ENCODE measurements around the gene CDYL2. TPM values are rescaled to one million over a fixed set of nuclear protein-coding genes. Genes with fewer than 3 reads are reported as not detected.

CDYL2 gene
- total and polyA plus RNA-seq, 12 donors, result 0.59 to 5.3 (median 2.9) TPM

DNA sequence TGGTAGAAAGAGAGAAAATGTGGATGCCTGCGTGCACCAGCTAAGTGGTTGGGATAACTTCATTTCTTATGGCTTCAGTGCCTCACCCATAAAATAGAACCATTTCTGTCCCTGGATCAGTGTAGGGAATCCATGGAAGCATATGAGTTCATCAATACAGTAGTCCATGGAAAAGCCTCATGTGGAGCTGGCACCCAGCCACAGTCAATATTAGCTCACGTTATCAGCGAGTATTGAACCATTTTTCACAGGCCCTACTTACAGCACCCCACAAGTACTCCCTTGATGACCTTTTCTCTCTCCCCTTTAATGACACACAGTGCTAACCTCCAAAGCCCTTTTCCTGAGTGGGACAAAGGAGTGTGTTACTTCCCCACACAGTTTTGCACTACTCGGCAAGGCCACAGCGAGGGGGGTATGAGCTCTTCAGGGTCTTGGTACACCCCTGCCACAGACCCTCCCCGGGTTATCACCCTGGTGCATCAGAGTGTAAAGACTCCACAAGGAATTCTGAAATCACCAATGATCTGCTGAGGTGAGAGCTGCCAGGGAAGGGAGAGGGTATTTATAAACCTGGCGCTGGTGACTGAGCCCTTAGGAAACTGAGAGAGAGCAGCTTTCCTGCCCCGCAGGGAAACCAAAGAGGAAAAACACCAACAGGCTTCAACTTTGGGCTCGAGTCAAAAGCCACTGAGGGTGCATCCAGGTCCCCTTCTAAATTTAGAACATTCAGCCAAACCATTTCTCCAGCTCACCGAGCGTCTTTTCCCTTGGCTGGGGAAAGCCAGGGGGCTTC lies 226.7 kb downstream of the CDYL2 start:
- no peak overlapping the region for H3K27ac ChIP-seq
- H3K4me1 ChIP-seq, result peaks cover 0 to 5% (median 0%) of the 10 kb centered on the region in 9 donors
- intact Hi-C loops (cut with DNase I), result no loop called here
- H3K27me3 ChIP-seq, result peaks cover 0 to 9% (median 0%) of the 10 kb centered on the region in 7 donors
- no peaks in the 10 kb centered on the region for H3K9me3 ChIP-seq
- DNase-seq, result no peak
- H3K36me3 ChIP-seq, result no peaks in the 10 kb centered on the region
- TF ChIP-seq, protein P1, sequence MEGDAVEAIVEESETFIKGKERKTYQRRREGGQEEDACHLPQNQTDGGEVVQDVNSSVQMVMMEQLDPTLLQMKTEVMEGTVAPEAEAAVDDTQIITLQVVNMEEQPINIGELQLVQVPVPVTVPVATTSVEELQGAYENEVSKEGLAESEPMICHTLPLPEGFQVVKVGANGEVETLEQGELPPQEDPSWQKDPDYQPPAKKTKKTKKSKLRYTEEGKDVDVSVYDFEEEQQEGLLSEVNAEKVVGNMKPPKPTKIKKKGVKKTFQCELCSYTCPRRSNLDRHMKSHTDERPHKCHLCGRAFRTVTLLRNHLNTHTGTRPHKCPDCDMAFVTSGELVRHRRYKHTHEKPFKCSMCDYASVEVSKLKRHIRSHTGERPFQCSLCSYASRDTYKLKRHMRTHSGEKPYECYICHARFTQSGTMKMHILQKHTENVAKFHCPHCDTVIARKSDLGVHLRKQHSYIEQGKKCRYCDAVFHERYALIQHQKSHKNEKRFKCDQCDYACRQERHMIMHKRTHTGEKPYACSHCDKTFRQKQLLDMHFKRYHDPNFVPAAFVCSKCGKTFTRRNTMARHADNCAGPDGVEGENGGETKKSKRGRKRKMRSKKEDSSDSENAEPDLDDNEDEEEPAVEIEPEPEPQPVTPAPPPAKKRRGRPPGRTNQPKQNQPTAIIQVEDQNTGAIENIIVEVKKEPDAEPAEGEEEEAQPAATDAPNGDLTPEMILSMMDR (IDR thresholded peaks at IDR 0.05), result no peak
- WGBS, 2 donors, result 75 to 77% methylated on average over 11 of the region's 11 CpGs
- H3K4me3 ChIP-seq, result no peak overlapping the region
- peak in 1 of 8 donors; percentile 22 for ATAC-seq

DNA sequence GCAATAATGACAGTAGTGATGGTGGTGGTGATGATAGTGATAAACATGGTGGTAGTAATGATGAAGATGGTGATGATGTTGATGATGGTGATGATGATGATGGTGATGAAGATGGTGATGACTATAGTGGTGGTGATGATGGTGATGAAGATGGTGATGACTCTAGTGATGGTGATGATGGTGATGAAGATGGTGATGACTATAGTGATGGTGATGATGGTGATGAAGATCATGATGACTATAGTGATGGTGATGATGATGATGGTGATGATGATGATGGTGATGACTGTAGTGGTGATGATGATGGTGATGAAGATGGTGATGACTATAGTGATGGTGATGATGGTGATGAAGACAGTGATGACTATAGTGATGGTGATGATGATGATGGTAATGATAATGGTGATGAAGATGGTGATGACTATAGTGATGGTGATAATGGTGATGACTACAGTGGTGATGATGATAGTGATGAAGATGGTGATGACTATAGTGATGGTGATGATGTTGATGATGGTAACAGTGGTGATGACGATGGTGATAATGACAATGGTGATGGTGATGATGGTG lies 228.0 kb downstream of the CDYL2 start:
- peaks cover 0 to 5% (median 0%) of the 10 kb centered on the region in 9 donors for H3K4me1 ChIP-seq
- 85 to 88% methylated on average over 1 of the region's 1 CpG for WGBS, 2 donors
- TF ChIP-seq, protein P1 (IDR thresholded peaks at IDR 0.05), result no peak
- no peak overlapping the region for H3K4me3 ChIP-seq
- ATAC-seq, result no peak
- intact Hi-C loops (cut with DNase I), result no loop called here
- H3K36me3 ChIP-seq, result no peaks in the 10 kb centered on the region
- peaks cover 0 to 9% (median 0%) of the 10 kb centered on the region in 7 donors for H3K27me3 ChIP-seq
- H3K9me3 ChIP-seq, result no peaks in the 10 kb centered on the region
- no peak overlapping the region for H3K27ac ChIP-seq
- no peak for DNase-seq

DNA sequence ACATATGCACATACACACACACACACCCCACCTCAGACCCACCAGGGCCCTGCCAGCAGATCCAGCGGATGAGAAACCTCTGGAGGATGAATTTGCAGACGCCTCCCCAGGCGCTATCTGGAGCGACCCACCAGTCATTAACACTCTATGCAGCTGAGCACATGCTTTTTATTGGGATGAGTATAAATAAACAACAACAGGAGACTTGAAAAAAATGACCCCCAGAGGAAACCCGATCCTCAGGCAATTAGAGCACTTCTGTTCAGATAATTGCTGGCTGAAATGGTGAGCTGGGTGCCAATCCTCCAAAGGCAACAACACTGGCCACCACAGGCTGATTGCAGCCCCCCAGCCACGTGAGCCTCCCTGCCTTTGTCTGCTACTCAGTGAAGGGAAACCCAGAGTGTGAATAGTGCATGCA lies 230.7 kb downstream of the CDYL2 start:
- WGBS, 2 donors, result 50 to 53% methylated on average over 6 of the region's 6 CpGs
- TF ChIP-seq, protein P1 (IDR thresholded peaks at IDR 0.05), result no peak
- Histone ChIP-seq H3K9me3 (no peaks in the 10 kb centered on the region), H3K27me3 (peaks cover 0 to 18% (median 0%) of the 10 kb centered on the region in 7 donors), H3K36me3 (no peaks in the 10 kb centered on the region), H3K27ac (no peak overlapping the region), H3K4me3 (no peak overlapping the region), H3K4me1 (peaks cover 0 to 7% (median 0%) of the 10 kb centered on the region in 9 donors)
- DNase-seq, result no peak
- intact Hi-C loops (cut with DNase I), result no loop called here
- no peak for ATAC-seq

DNA sequence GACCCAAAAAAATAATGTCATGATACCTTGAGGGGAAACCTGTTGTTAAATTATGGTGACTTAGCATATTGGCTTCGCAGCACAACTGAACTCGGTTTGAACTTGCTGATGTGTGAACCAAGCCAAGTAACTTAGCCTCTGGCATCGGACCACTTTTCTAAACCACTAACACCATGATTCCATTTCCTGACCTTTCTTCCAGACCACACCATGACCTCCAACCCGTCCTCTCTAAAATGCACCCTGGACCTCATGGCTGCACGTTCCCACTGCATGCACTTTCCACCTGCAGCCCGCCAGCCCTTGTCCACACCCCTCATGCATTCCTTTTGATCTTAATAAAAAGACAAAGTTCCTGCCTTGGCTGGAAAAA lies 234.3 kb downstream of the CDYL2 start:
- Histone ChIP-seq H3K9me3 (no peaks in the 10 kb centered on the region), H3K4me3 (no peak overlapping the region), H3K4me1 (peaks cover 0 to 7% (median 0%) of the 10 kb centered on the region in 9 donors), H3K36me3 (no peaks in the 10 kb centered on the region), H3K27me3 (peaks cover 0 to 28% (median 0%) of the 10 kb centered on the region in 7 donors), H3K27ac (no peak overlapping the region)
- no peak for DNase-seq
- no peak for ATAC-seq
- intact Hi-C loops (cut with DNase I), result no loop called here
- TF ChIP-seq, protein P1 (IDR thresholded peaks at IDR 0.05), result no peak
- WGBS, 2 donors, result 65% methylated on average over 6 of the region's 6 CpGs
